CD4-positive, CD25-positive, alpha-beta regulatory T cell (primary cell): ENCODE data around the gene TACO1. TPM values are rescaled to one million over a fixed set of nuclear protein-coding genes. Genes with fewer than 3 reads are reported as not detected.
A peak's percentile ranks its signal among the peaks of the same experiment; 100 is the strongest.

Experiments
- ATAC-seq, 2 donors: fragments of 150-1000 bp; cut with Tn5 transposase; one replicate each; pipeline ENCODE4 v1.10.0; 2021; ENCODE audit warnings: low read depth in 2 of 2, moderate number of reproducible peaks in 2 of 2, moderate library complexity in 1 of 2
- DNase-seq, 3 donors: peaks; one replicate each; pipeline versions ENCODE4 v3.0.0 to v3.0.0-alpha.2; 2012 to 2022; ENCODE audit warnings: mixed read lengths in 1 of 3
- H3K27ac ChIP-seq: one replicate; pipeline ENCODE4 v1.7.0; 2013; ENCODE audit warnings: mild to moderate bottlenecking, low read length; ENCODE audit not compliant: insufficient read depth, poor library complexity, severe bottlenecking
- H3K27me3 ChIP-seq: one replicate; pipeline ENCODE4 v1.7.0; 2013; ENCODE audit warnings: low read length; ENCODE audit not compliant: control insufficient read depth, insufficient read depth
- H3K36me3 ChIP-seq: one replicate; pipeline ENCODE4 v1.7.0; 2013; ENCODE audit warnings: mild to moderate bottlenecking, low read length, moderate library complexity; ENCODE audit not compliant: control insufficient read depth, insufficient read depth
- H3K4me1 ChIP-seq: 2 replicates; pipeline ENCODE4 v1.7.0; 2013; ENCODE audit warnings: mild to moderate bottlenecking, low read length; ENCODE audit not compliant: insufficient read depth, control insufficient read depth, poor library complexity, severe bottlenecking
- H3K4me3 ChIP-seq: one replicate; pipeline ENCODE4 v1.7.0; 2013; ENCODE audit warnings: low read depth, mild to moderate bottlenecking, low read length, moderate library complexity
- H3K9me3 ChIP-seq, 2 experiments: 1 replicate in 1 of 2; 2 replicates in 1 of 2; pipeline ENCODE4 v1.7.0; 2013; ENCODE audit warnings: low read length in 2 of 2, mild to moderate bottlenecking in 1 of 2, moderate library complexity in 1 of 2; ENCODE audit not compliant: control insufficient read depth in 2 of 2
- H3K27ac Mint-ChIP-seq, 3 donors: one replicate each; pipeline ENCODE4 v1.8.0; 2020 to 2022; ENCODE audit warnings: mild to moderate bottlenecking in 3 of 3, mixed read lengths in 3 of 3, moderate library complexity in 2 of 3
- H3K27me3 Mint-ChIP-seq: one replicate; pipeline ENCODE4 v1.8.0; 2022; ENCODE audit warnings: mild to moderate bottlenecking, mixed read lengths
- H3K36me3 Mint-ChIP-seq: one replicate; pipeline ENCODE4 v1.8.0; 2020; ENCODE audit warnings: mixed read lengths
- H3K4me1 Mint-ChIP-seq, 4 donors: one replicate each; pipeline ENCODE4 v1.8.0; 2020 to 2022; ENCODE audit warnings: mixed read lengths in 4 of 4, mild to moderate bottlenecking in 1 of 4
- H3K4me3 Mint-ChIP-seq, 4 donors: one replicate each; pipeline ENCODE4 v1.8.0; 2020 to 2022; ENCODE audit warnings: mild to moderate bottlenecking in 4 of 4, mixed read lengths in 4 of 4, moderate library complexity in 3 of 4
- H3K9me3 Mint-ChIP-seq, 7 donors: one replicate each; pipeline ENCODE4 v1.8.0; 2020 to 2022; ENCODE audit warnings: mixed read lengths in 7 of 7, mild to moderate bottlenecking in 3 of 7, moderate library complexity in 2 of 7
- polyA plus RNA-seq, 4 donors: library from polyadenylated mRNA; unstranded; fragments of 300-500 nt; fragmentation: Illumina TruSeq; gene quantifications; one replicate each; pipeline ENCODE4 v1.2.3, GENCODE V29; 2021
- total RNA-seq: library from RNA; stranded (reverse); gene quantifications from one replicate; pipeline ENCODE4 v1.2.3, GENCODE V29; 2022

TACO1 gene
- total and polyA plus RNA-seq, 5 donors from 2014 or later, result 9.3 to 27.3 (median 21.5) TPM

- no peak for DNase-seq
- H3K9me3 ChIP-seq, result no peaks in the 10 kb centered on the region
- Mint-ChIP-seq H3K4me1 (peaks cover 17 to 41% (median 28%) of the 10 kb centered on the region in 4 donors), H3K9me3 (no peaks in the 10 kb centered on the region), H3K27me3 (no peaks in the 10 kb centered on the region), H3K36me3 (peaks cover 27% of the 10 kb centered on the region), H3K4me3 (no peak overlapping the region), H3K27ac (no peak overlapping the region)
- H3K27me3 ChIP-seq, result no peaks in the 10 kb centered on the region
- H3K4me3 ChIP-seq, result no peak overlapping the region
- peaks cover 26% of the 10 kb centered on the region for H3K36me3 ChIP-seq
- ATAC-seq, result no peak
- H3K27ac ChIP-seq, result no peak overlapping the region
- peaks cover 6% of the 10 kb centered on the region for H3K4me1 ChIP-seq
Observed at GRCh38 chr17:63644846-63645245, 44.2 kb downstream of the TACO1 start.

GRCh38 chr17:63645775-63646487, 45.2 kb downstream of the TACO1 start:
- peak overlapping the region in 2 of 3 donors; percentile 59 to 75 for H3K27ac Mint-ChIP-seq
- peaks cover 8% of the 10 kb centered on the region for H3K4me1 ChIP-seq

GRCh38 chr17:63646488-63646806, 45.8 kb downstream of the TACO1 start:
- Mint-ChIP-seq H3K27me3 (no peaks in the 10 kb centered on the region), H3K36me3 (peaks cover 24% of the 10 kb centered on the region), H3K4me3 (no peak overlapping the region), H3K4me1 (peaks cover 18 to 37% (median 29%) of the 10 kb centered on the region in 4 donors), H3K27ac (peak overlapping the region in 1 of 3 donors; percentile 8), H3K9me3 (no peaks in the 10 kb centered on the region)
- no peaks in the 10 kb centered on the region for H3K27me3 ChIP-seq
- no peak overlapping the region for H3K4me3 ChIP-seq
- H3K27ac ChIP-seq, result no peak overlapping the region
- peaks cover 8% of the 10 kb centered on the region for H3K4me1 ChIP-seq
- peaks cover 32% of the 10 kb centered on the region for H3K36me3 ChIP-seq
- no peaks in the 10 kb centered on the region for H3K9me3 ChIP-seq
- no peak for DNase-seq
- no peak for ATAC-seq

More at GRCh38 chr17:63645775-63646487, 45.2 kb downstream of the TACO1 start:
- Histone ChIP-seq H3K9me3 (no peaks in the 10 kb centered on the region), H3K36me3 (peaks cover 30% of the 10 kb centered on the region), H3K4me3 (no peak overlapping the region), H3K27ac (no peak overlapping the region), H3K27me3 (no peaks in the 10 kb centered on the region)
- no peak overlapping the region for H3K4me3 Mint-ChIP-seq
- H3K36me3 Mint-ChIP-seq, result peaks cover 24% of the 10 kb centered on the region
- ATAC-seq, result no peak
- peaks cover 18 to 38% (median 29%) of the 10 kb centered on the region in 4 donors for H3K4me1 Mint-ChIP-seq
- no peak for DNase-seq
- no peaks in the 10 kb centered on the region for H3K9me3 Mint-ChIP-seq
- no peaks in the 10 kb centered on the region for H3K27me3 Mint-ChIP-seq

- H3K4me1 Mint-ChIP-seq, result peaks cover 15 to 36% (median 25%) of the 10 kb centered on the region in 4 donors
- H3K27me3 Mint-ChIP-seq, result no peaks in the 10 kb centered on the region
- H3K4me3 Mint-ChIP-seq, result no peak overlapping the region
- no peak overlapping the region for H3K27ac Mint-ChIP-seq
- Histone ChIP-seq H3K36me3 (peaks cover 36% of the 10 kb centered on the region), H3K4me3 (no peak overlapping the region), H3K9me3 (no peaks in the 10 kb centered on the region), H3K4me1 (peaks cover 8% of the 10 kb centered on the region), H3K27me3 (no peaks in the 10 kb centered on the region), H3K27ac (no peak overlapping the region)
- no peaks in the 10 kb centered on the region for H3K9me3 Mint-ChIP-seq
- peaks cover 27% of the 10 kb centered on the region for H3K36me3 Mint-ChIP-seq
- ATAC-seq (no peak), DNase-seq (no peak)
Observed at GRCh38 chr17:63647065-63647725, 46.5 kb downstream of the TACO1 start.

GRCh38 chr17:63647936-63648335, 47.2 kb downstream of the TACO1 start:
- H3K27me3 Mint-ChIP-seq, result no peaks in the 10 kb centered on the region

GRCh38 chr17:63649813-63650212, 49.1 kb downstream of the TACO1 start:
- Mint-ChIP-seq H3K4me3 (no peak overlapping the region), H3K27me3 (no peaks in the 10 kb centered on the region), H3K9me3 (no peaks in the 10 kb centered on the region), H3K27ac (peak overlapping the region in 1 of 3 donors; percentile 80), H3K36me3 (peaks cover 45% of the 10 kb centered on the region), H3K4me1 (peaks cover 13 to 30% (median 24%) of the 10 kb centered on the region in 4 donors)
- no peak overlapping the region for H3K27ac ChIP-seq
- DNase-seq (no peak), ATAC-seq (no peak)
- H3K9me3 ChIP-seq, result no peaks in the 10 kb centered on the region
- H3K4me1 ChIP-seq, result peaks cover 8% of the 10 kb centered on the region
- H3K36me3 ChIP-seq, result peaks cover 61% of the 10 kb centered on the region
- H3K4me3 ChIP-seq, result no peak overlapping the region
- H3K27me3 ChIP-seq, result no peaks in the 10 kb centered on the region

More at GRCh38 chr17:63647936-63648335, 47.2 kb downstream of the TACO1 start:
- Histone ChIP-seq H3K36me3 (peaks cover 43% of the 10 kb centered on the region), H3K9me3 (no peaks in the 10 kb centered on the region), H3K27me3 (no peaks in the 10 kb centered on the region), H3K4me3 (no peak overlapping the region), H3K27ac (no peak overlapping the region), H3K4me1 (peaks cover 8% of the 10 kb centered on the region)
- no peak overlapping the region for H3K27ac Mint-ChIP-seq
- peaks cover 34% of the 10 kb centered on the region for H3K36me3 Mint-ChIP-seq
- DNase-seq (no peak), ATAC-seq (no peak)
- H3K4me3 Mint-ChIP-seq, result no peak overlapping the region
- peaks cover 15 to 36% (median 26%) of the 10 kb centered on the region in 4 donors for H3K4me1 Mint-ChIP-seq
- no peaks in the 10 kb centered on the region for H3K9me3 Mint-ChIP-seq

- peaks cover 30% of the 10 kb centered on the region for H3K36me3 Mint-ChIP-seq
Observed at GRCh38 chr17:63652106-63652505, 51.4 kb downstream of the TACO1 start.

More at GRCh38 chr17:63652106-63652505, 51.4 kb downstream of the TACO1 start:
- no peaks in the 10 kb centered on the region for H3K9me3 Mint-ChIP-seq
- Histone ChIP-seq H3K4me1 (peaks cover 8% of the 10 kb centered on the region), H3K9me3 (no peaks in the 10 kb centered on the region), H3K27ac (no peak overlapping the region), H3K36me3 (peaks cover 52% of the 10 kb centered on the region), H3K27me3 (no peaks in the 10 kb centered on the region), H3K4me3 (no peak overlapping the region)
- H3K27ac Mint-ChIP-seq, result peak overlapping the region in 2 of 3 donors; percentile 6 to 72
- DNase-seq (no peak), ATAC-seq (no peak)
- H3K27me3 Mint-ChIP-seq, result no peaks in the 10 kb centered on the region
- H3K4me1 Mint-ChIP-seq, result peaks cover 6 to 20% (median 14%) of the 10 kb centered on the region in 4 donors
- no peak overlapping the region for H3K4me3 Mint-ChIP-seq
